Measurements from ENCODE around the gene RABIF.

DNA sequence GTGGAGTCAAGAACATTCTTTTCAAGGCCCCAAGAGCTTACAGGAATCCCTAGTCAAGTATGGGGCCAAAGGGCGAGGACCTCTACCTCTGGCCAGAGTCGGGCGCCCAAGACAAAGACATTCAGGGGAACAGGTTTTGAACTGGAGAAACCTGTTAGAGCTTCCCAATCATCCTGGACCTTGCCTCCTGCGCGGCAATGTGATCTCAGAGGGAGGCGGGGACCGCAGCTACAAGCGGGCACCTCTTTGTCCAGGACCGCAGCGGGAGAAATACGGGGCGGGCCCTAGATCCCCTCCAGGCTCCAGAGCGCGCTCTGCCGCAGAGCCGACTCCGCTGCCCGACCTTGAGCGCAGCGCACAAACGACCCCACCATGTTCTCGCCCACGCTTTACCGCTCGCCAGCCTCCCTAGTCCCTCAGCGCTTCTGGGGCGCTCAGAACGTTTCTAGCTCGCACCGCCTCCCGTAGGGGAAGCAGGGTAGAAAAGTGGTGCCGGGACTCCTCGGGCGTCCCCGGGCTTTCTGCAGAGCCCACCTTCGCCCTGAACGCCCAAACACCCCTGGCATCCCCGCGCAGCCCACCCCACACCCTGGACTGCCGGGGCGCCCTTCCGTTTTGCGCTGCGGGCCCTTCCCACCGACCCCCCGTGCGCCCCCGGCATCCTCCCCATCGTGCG is 28.1 kb downstream of the RABIF start:
- TF ChIP-seq SUZ12 (IDR thresholded peaks at IDR 0.05; ENCODE audit: extremely low read depth, insufficient read depth, insufficient read length) (no peak), ZNF274 (IDR thresholded peaks at IDR 0.05; ENCODE audit: low read depth, low read length) (no peak), YY1 (IDR thresholded peaks at IDR 0.05; ENCODE audit: insufficient read depth, insufficient read length) (no peak)
